Activated CD4-positive, alpha-beta memory T cell treated with anti-CD3 and anti-CD28 coated beads for 36 hours (primary cell): ENCODE data around the gene GABRR2. TPM values are rescaled to one million over a fixed set of nuclear protein-coding genes. Genes with fewer than 3 reads are reported as not detected.

Experiments used
- CTCF ChIA-PET: fragments of 350-600 bp; sonication (Branson Sonifier 250); formaldehyde crosslinking; loops from one replicate; lab custom pipeline; 2021; ENCODE audit warnings: antibody characterized with exemption, inconsistent platforms; lab: Charles Lee
- POLR2A ChIA-PET: fragments of 350-600 bp; sonication (Branson Sonifier 250); formaldehyde crosslinking; loops from one replicate; lab custom pipeline; 2021; ENCODE audit warnings: antibody characterized with exemption; lab: Charles Lee
- DNase-seq: peaks from one replicate; pipeline ENCODE4 v3.0.0-alpha.2; 2020
- H3K27ac Mint-ChIP-seq: one replicate; pipeline ENCODE4 v1.8.0; 2021; ENCODE audit warnings: mixed read lengths
- H3K27me3 Mint-ChIP-seq: one replicate; pipeline ENCODE4 v1.8.0; 2021; ENCODE audit warnings: mixed read lengths
- H3K36me3 Mint-ChIP-seq: one replicate; pipeline ENCODE4 v1.8.0; 2021; ENCODE audit warnings: mixed read lengths
- H3K4me1 Mint-ChIP-seq: one replicate; pipeline ENCODE4 v1.8.0; 2021; ENCODE audit warnings: low read depth, mixed read lengths
- H3K4me3 Mint-ChIP-seq: one replicate; pipeline ENCODE4 v1.8.0; 2021; ENCODE audit warnings: mild to moderate bottlenecking, mixed read lengths
- H3K9me3 Mint-ChIP-seq: one replicate; pipeline ENCODE4 v1.8.0; 2021; ENCODE audit warnings: mixed read lengths
- intact Hi-C: fragments of 100-400 bp; cut with micrococcal nuclease; formaldehyde crosslinking; loops from one replicate; pipeline ENCODE4 v1.15.1; 2023
- total RNA-seq, 2 experiments: library from RNA; stranded (reverse); gene quantifications; one replicate each; pipeline ENCODE4 v1.2.3, GENCODE V29; 2021

GABRR2 gene
- total RNA-seq, 2 experiments from 2014 or later: 0.50 to 0.51 TPM

DNA sequence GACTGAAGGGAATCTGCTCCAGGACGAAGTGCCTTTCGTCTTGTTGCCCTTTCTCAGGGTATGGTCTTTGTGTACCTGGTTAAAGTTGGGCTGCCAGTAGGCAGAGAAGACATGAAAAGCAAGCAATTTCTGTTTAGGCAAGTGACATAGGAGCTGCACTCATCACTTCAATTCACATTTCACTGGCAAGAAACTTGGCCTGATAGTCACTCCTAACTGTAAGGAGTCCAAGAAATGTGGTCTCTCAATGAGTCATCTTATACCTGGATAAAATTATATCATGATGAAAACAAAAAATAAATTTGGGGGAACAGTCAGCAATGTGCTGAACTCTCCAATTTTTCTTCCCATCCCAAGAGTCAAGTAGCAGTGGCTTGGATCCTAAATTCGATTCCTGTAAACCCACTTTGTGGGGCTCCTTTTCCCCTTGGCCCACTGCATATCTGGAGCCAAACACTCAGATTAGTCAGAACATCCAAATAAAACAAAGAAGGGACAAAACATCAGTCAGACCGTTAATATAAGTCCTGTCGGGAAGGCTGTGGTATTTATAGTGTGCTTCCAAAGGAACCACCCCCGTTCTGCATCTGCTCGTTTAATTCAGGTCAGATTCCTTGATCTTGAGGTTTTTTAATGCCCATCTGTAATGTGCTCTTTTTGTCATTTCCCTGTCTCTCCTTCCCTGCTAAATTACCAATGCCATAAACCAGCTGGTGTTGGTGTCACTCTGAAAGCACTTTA, 93.0 kb downstream of the GABRR2 start:
- Mint-ChIP-seq H3K4me1 (no peaks in the 10 kb centered on the region), H3K4me3 (no peak overlapping the region), H3K9me3 (no peaks in the 10 kb centered on the region), H3K27ac (no peak overlapping the region), H3K36me3 (no peaks in the 10 kb centered on the region), H3K27me3 (peaks cover 3% of the 10 kb centered on the region)
- POLR2A ChIA-PET: no interaction called here
- DNase-seq: no peak
- intact Hi-C loops: no loop called here
- CTCF ChIA-PET: no interaction called here

DNA sequence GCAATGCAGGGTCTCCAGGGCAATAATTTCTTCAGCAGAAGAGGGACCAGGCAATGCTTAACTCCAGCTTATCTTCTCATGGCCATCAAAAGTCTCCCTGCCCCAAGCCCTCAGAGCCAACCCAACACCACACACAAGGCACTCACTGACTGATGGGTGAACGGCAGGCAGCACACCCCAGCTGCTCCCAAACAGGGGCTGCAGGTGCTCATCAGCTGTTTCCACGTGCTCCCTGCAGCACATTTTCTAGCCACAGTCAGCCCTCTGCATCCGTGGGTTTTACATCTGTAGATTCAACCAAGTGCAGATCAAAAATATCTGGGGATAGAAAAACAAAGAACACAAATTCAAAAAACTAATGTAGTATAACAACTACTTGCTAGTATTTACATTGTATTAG, 94.0 kb downstream of the GABRR2 start:
- intact Hi-C loops: no loop called here
- Mint-ChIP-seq H3K27ac (no peak overlapping the region), H3K36me3 (no peaks in the 10 kb centered on the region), H3K4me3 (no peak overlapping the region), H3K4me1 (no peaks in the 10 kb centered on the region), H3K9me3 (no peaks in the 10 kb centered on the region), H3K27me3 (peaks cover 3% of the 10 kb centered on the region)
- CTCF ChIA-PET: no interaction called here
- DNase-seq: no peak
- POLR2A ChIA-PET: no interaction called here

GRCh38 chr6:89217299-89217910, 97.7 kb downstream of the GABRR2 start, which contains the start of gene GABRR1:
GABRR1 (minus strand) TSS chr6:89217358; CDS start chr6:89217322, 36 bp downstream.
- ChIA-PET POLR2A (no interaction called here), CTCF (no interaction called here)
- no peak for DNase-seq
- Mint-ChIP-seq H3K9me3 (no peaks in the 10 kb centered on the region), H3K36me3 (no peaks in the 10 kb centered on the region), H3K27ac (no peak within 1 kb of the TSS), H3K27me3 (no peaks in the 10 kb centered on the region), H3K4me3 (no peak within 1 kb of the TSS), H3K4me1 (no peaks in the 10 kb centered on the region)
- intact Hi-C loops: no loop called here

DNA sequence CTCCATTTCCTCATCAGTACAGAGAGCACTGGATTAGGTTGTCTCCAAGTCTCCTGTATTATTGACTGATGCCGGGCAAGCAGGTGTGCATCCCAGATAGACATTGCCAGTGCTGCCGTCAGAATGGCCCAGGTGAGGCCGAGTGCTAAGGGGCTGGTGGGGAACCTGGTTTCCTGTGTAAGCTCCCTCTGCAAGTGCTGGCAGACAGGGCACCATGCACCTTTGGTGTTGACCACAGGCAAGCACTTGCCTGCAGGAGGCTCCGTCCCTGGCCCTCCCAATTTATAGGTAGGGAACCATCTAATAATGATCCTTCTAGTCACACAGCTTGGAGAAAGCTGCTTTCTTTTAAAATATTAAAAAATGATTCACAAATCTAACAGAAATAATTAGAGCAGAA, 98.7 kb downstream of the GABRR2 start:
- Mint-ChIP-seq H3K36me3 (no peaks in the 10 kb centered on the region), H3K4me1 (no peaks in the 10 kb centered on the region), H3K27ac (no peak overlapping the region), H3K9me3 (no peaks in the 10 kb centered on the region), H3K27me3 (no peaks in the 10 kb centered on the region), H3K4me3 (no peak overlapping the region)
- DNase-seq: no peak
- ChIA-PET POLR2A (no interaction called here), CTCF (no interaction called here)
- intact Hi-C loops: no loop called here

DNA sequence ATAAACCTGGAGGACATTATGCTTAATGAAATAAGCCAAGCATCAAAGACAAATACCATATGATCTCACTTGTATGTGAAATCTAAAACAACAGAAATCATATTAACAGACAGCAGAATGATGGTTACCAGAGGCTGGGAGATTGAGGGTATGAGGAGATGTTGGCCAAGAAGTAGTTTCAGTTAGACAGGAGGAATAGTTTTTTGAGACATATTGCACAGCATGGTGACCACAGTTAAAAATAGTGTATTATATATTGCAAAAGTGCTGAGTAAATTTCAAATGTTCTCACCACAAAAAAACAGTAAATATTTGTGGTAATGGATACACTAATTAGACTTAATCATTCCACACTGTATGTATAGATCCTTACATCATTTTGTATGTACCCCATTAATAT, 99.7 kb downstream of the GABRR2 start:
- Mint-ChIP-seq H3K36me3 (no peaks in the 10 kb centered on the region), H3K4me1 (no peaks in the 10 kb centered on the region), H3K27me3 (peaks cover 6% of the 10 kb centered on the region), H3K4me3 (no peak overlapping the region), H3K9me3 (no peaks in the 10 kb centered on the region), H3K27ac (no peak overlapping the region)
- ChIA-PET POLR2A (no interaction called here), CTCF (no interaction called here)
- intact Hi-C loops: no loop called here
- DNase-seq: no peak

GRCh38 chr6:89214197-89214596, 100.9 kb downstream of the GABRR2 start:
- Mint-ChIP-seq H3K36me3 (no peaks in the 10 kb centered on the region), H3K4me3 (no peak overlapping the region), H3K9me3 (no peaks in the 10 kb centered on the region), H3K27ac (no peak overlapping the region), H3K27me3 (peaks cover 6% of the 10 kb centered on the region), H3K4me1 (no peaks in the 10 kb centered on the region)
- intact Hi-C loops: no loop called here
- ChIA-PET CTCF (no interaction called here), POLR2A (no interaction called here)
- no peak for DNase-seq

DNA sequence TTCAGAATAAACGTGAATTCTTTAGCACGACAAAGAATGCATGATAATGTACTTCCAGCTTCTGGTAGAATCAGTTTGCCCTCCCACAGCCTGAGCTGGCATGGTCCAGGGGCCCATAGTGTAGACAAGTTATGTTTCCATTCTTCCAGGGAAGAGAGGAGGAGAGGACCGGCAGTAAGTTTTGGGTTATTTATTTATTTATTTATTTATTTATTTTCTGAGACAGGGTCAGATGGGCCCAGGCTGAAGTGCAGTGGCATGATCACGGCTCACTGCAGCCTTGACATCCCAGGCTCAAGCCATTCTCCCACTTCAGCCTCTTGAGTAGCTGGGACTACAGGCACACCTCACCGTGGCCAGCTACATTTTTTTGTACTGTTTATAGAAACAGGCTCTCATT, 102.6 kb downstream of the GABRR2 start:
- Mint-ChIP-seq H3K4me3 (no peak overlapping the region), H3K9me3 (no peaks in the 10 kb centered on the region), H3K27me3 (peaks cover 6% of the 10 kb centered on the region), H3K36me3 (no peaks in the 10 kb centered on the region), H3K27ac (no peak overlapping the region), H3K4me1 (no peaks in the 10 kb centered on the region)
- ChIA-PET POLR2A (no interaction called here), CTCF (no interaction called here)
- intact Hi-C loops: no loop called here
- no peak for DNase-seq

- Mint-ChIP-seq H3K4me3 (no peak overlapping the region), H3K9me3 (no peaks in the 10 kb centered on the region), H3K4me1 (no peaks in the 10 kb centered on the region), H3K36me3 (no peaks in the 10 kb centered on the region), H3K27ac (no peak overlapping the region), H3K27me3 (peaks cover 6% of the 10 kb centered on the region)
- ChIA-PET CTCF (interaction anchor here (0.7 kb wide), 1 partner anchor 153 kb away, joined by 3 read pairs; no protein-coding TSS in a partner anchor), POLR2A (no interaction called here)
- no peak for DNase-seq
- intact Hi-C loops: no loop called here
Measured at GRCh38 chr6:89209457-89209856, 105.6 kb downstream of the GABRR2 start.

GRCh38 chr6:89208551-89208950, 106.5 kb downstream of the GABRR2 start:
- Mint-ChIP-seq H3K9me3 (no peaks in the 10 kb centered on the region), H3K4me1 (no peaks in the 10 kb centered on the region), H3K36me3 (no peaks in the 10 kb centered on the region), H3K27me3 (peaks cover 6% of the 10 kb centered on the region), H3K27ac (no peak overlapping the region), H3K4me3 (no peak overlapping the region)
- intact Hi-C loops: no loop called here
- CTCF ChIA-PET: no interaction called here
- POLR2A ChIA-PET: no interaction called here
- no peak for DNase-seq

Other genes starting within 250 kb of the GABRR2 start
- gene PNRC1, start 234.5 kb downstream of the GABRR2 start, total RNA-seq: 10 to 100 TPM; 95.1 TPM
- under 1 TPM; 0.10 to 0.12 TPM for gene SRSF12, start 197.2 kb downstream of the GABRR2 start, total RNA-seq
- 1 to 10 TPM; 8.4 to 8.9 TPM for gene PM20D2, start 169.2 kb downstream of the GABRR2 start, total RNA-seq
- gene GABRR1, start 97.9 kb downstream of the GABRR2 start, total RNA-seq: not detected
- 10 to 100 TPM; 23.8 to 24.9 TPM for gene UBE2J1, start 37.4 kb upstream of the GABRR2 start, total RNA-seq
- 10 to 100 TPM; 15.8 to 16.4 TPM for gene RRAGD, start 97.0 kb upstream of the GABRR2 start, total RNA-seq
- gene ANKRD6, start 117.9 kb upstream of the GABRR2 start, total RNA-seq: 1 to 10 TPM; 3.1 to 4.0 TPM